ENCODE data around the gene CALCOCO1.

The CALCOCO1 gene

GRCh38 chr12:53659011-53659551 is 68.2 kb downstream of the CALCOCO1 start:
- DNase-seq = peak; percentile 87
